OCI-LY3 (cell line): ENCODE data around the gene SGMS2.

Experiments
- H2AFZ ChIP-seq: fragments of 200-600, 300-600 bp; shearing (Covaris generic); 2 replicates; pipeline ENCODE4 v1.6.0; 2014; ENCODE audit warnings: antibody characterized with exemption, low read depth, low read length
- H3K27ac ChIP-seq: fragments of 200-600, 300-600 bp; sonication (generic); 2 replicates; pipeline ENCODE4 v1.5.1; 2014; ENCODE audit warnings: mild to moderate bottlenecking, low read length, moderate library complexity, mixed read lengths
- H3K27me3 ChIP-seq: fragments of 200-600, 300-600 bp; sonication (generic); 2 replicates; pipeline ENCODE4 v1.6.1; 2014; ENCODE audit warnings: low read depth, low read length, mixed read lengths
- H3K36me3 ChIP-seq: fragments of 200-600, 300-600 bp; sonication (generic); replicated peaks from 2 replicates; pipeline ENCODE3; 2014; ENCODE audit warnings: low read depth, low read length, mixed read lengths
- H3K4me1 ChIP-seq: fragments of 300-600, 200-600 bp; sonication (generic); 2 replicates; pipeline ENCODE4 v1.6.1; 2014; ENCODE audit warnings: low read length, mixed read lengths
- H3K4me2 ChIP-seq: fragments of 200-600, 300-600 bp; sonication (generic); 2 replicates; pipeline ENCODE4 v1.6.1; 2014; ENCODE audit warnings: low read length, mixed read lengths
- H3K4me3 ChIP-seq: fragments of 300-600, 200-600 bp; sonication (generic); 2 replicates; pipeline ENCODE4 v1.5.1; 2014; ENCODE audit warnings: antibody characterized with exemption, mild to moderate bottlenecking, low read length, moderate library complexity
- H3K79me2 ChIP-seq: fragments of 300-600, 200-600 bp; shearing (Covaris generic); 2 replicates; pipeline ENCODE4 v1.6.1; 2014; ENCODE audit warnings: mild to moderate bottlenecking, low read length, mixed read lengths
- H3K9ac ChIP-seq: fragments of 300-600, 200-600 bp; shearing (Covaris generic); 2 replicates; pipeline ENCODE4 v1.6.0; 2014; ENCODE audit warnings: mild to moderate bottlenecking, low read length, moderate library complexity
- H3K9me3 ChIP-seq: fragments of 200-600, 300-600 bp; shearing (Covaris generic); 2 replicates; pipeline ENCODE4 v1.6.1; 2014; ENCODE audit warnings: low read length, mixed read lengths; ENCODE audit not compliant: insufficient read depth
- H4K20me1 ChIP-seq: fragments of 200-600, 300-600 bp; sonication (generic); 2 replicates; pipeline ENCODE4 v1.6.1; 2016; ENCODE audit warnings: low read length, mixed read lengths; ENCODE audit not compliant: insufficient read depth
- EZH2phosphoT487 ChIP-seq: fragments of 200-600 bp; shearing (Covaris generic); IDR thresholded peaks from 2 replicates; pipeline ENCODE4 v1.6.1; 2018; ENCODE audit warnings: antibody characterized with exemption, mixed run types, low read depth
- TF ChIP-seq, protein P1 (sequence below): fragments of 200-600, 300-600 bp; sonication (generic); IDR thresholded peaks from 2 replicates; pipeline ENCODE4 v1.5.1; 2014; ENCODE audit warnings: antibody characterized with exemption, low read length, low read depth

SGMS2 gene

DNA sequence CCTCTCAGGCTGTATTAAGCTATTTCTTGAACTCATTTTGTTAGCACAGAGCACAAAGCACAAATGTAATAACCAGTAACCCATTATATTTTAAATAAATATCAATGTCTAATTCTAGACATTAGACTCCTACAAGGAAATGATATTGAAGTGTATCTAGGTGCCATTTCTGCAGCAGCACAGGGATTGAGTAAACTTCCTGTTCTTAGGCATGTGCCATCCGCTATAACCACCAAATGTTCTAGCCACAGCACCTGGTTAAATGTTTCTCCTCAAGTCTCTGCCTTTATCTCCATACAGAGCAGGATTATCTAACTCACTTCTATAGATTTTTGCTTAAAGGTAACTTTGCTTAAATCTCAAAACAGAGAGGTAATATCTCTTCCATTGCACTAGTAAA is 51.4 kb downstream of the SGMS2 start:
- no peaks in the 10 kb centered on the region for H3K79me2 ChIP-seq
- H3K4me1 ChIP-seq = peaks cover 8% of the 10 kb centered on the region
- no peaks in the 10 kb centered on the region for H3K36me3 ChIP-seq
- no peak overlapping the region for H3K27ac ChIP-seq
- H2AFZ ChIP-seq = no peak overlapping the region
- no peak overlapping the region for H3K4me3 ChIP-seq
- no peaks in the 10 kb centered on the region for H3K9me3 ChIP-seq
- H3K4me2 ChIP-seq = no peak overlapping the region
- no peaks in the 10 kb centered on the region for H4K20me1 ChIP-seq
- H3K27me3 ChIP-seq = no peaks in the 10 kb centered on the region
- no peak overlapping the region for H3K9ac ChIP-seq
- TF ChIP-seq EZH2phosphoT487 = no peak
- TF ChIP-seq, protein P1, sequence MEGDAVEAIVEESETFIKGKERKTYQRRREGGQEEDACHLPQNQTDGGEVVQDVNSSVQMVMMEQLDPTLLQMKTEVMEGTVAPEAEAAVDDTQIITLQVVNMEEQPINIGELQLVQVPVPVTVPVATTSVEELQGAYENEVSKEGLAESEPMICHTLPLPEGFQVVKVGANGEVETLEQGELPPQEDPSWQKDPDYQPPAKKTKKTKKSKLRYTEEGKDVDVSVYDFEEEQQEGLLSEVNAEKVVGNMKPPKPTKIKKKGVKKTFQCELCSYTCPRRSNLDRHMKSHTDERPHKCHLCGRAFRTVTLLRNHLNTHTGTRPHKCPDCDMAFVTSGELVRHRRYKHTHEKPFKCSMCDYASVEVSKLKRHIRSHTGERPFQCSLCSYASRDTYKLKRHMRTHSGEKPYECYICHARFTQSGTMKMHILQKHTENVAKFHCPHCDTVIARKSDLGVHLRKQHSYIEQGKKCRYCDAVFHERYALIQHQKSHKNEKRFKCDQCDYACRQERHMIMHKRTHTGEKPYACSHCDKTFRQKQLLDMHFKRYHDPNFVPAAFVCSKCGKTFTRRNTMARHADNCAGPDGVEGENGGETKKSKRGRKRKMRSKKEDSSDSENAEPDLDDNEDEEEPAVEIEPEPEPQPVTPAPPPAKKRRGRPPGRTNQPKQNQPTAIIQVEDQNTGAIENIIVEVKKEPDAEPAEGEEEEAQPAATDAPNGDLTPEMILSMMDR = no peak

DNA sequence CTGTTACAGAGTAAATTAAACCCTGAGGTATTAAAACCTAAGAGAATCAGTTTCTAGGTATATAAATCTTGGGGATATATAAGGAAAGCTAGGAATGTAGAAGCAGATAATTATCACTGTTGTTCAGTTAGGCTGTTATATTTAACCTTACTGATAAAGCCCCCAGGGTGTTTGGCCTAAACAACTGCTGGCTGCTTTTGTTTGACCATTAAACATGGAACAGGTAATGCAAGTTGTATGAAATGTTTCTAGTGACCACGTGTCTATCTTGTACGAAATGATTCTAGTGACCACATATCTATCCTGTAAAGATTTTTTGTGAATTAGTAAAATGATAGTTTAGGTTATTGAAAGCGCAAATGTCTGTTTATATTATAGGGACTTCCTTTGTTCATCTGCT is 52.6 kb downstream of the SGMS2 start:
- TF ChIP-seq EZH2phosphoT487 = no peak
- TF ChIP-seq, protein P1 = no peak
- Histone ChIP-seq H3K36me3 (no peaks in the 10 kb centered on the region), H4K20me1 (no peaks in the 10 kb centered on the region), H3K27ac (no peak overlapping the region), H3K4me2 (no peak overlapping the region), H3K79me2 (no peaks in the 10 kb centered on the region), H2AFZ (no peak overlapping the region), H3K4me1 (peaks cover 8% of the 10 kb centered on the region), H3K9ac (no peak overlapping the region), H3K9me3 (no peaks in the 10 kb centered on the region), H3K4me3 (no peak overlapping the region), H3K27me3 (no peaks in the 10 kb centered on the region)

DNA sequence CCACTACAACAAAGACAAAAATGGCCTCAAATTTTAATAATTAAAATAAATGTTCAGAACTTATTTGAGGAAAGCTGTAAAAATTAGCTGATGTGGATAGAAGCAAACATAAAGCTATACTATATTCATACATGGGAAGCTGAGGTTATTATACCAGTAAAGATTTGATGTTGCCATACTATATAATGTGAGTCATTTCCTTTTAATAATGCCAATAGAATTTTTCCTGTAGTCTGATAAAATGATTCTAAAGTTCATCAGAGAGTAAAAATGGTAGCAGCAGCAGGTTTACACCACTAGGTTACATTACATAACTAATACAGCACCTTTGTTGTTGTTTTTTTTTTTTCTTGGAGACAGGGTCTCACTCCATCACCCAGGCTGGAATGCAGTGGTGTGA is 61.1 kb downstream of the SGMS2 start:
- H4K20me1 ChIP-seq = no peaks in the 10 kb centered on the region
- H3K36me3 ChIP-seq = no peaks in the 10 kb centered on the region
- no peak for TF ChIP-seq EZH2phosphoT487
- TF ChIP-seq, protein P1 = no peak
- H3K4me2 ChIP-seq = no peak overlapping the region
- H3K27ac ChIP-seq = no peak overlapping the region
- H3K9ac ChIP-seq = no peak overlapping the region
- no peak overlapping the region for H3K4me3 ChIP-seq
- no peaks in the 10 kb centered on the region for H3K79me2 ChIP-seq
- no peaks in the 10 kb centered on the region for H3K27me3 ChIP-seq
- H2AFZ ChIP-seq = no peak overlapping the region
- H3K9me3 ChIP-seq = peaks cover 18% of the 10 kb centered on the region; the same call in 1 of the 2 replicates
- H3K4me1 ChIP-seq = no peaks in the 10 kb centered on the region

DNA sequence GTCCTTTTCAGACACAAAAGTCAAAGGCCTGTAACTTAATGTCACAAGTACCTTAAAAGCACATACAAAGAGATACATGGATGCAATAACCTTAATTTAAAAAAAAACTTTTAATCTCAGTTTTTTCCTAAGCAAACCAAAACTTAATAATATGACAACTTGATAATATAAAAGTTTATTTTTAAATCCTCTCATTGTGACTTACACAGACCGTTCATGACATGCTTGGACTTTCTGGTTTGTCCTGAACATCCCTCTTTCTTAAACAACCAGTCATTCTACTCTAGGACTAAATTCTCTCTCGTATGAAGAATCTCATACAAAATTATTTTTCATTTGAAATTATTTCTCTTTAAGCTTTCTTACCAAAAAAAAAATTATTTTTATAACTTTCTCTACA is 63.5 kb downstream of the SGMS2 start:
- Histone ChIP-seq H3K9me3 (peaks cover 23% of the 10 kb centered on the region; the same call in 1 of the 2 replicates), H2AFZ (no peak overlapping the region), H3K9ac (no peak overlapping the region), H3K27ac (no peak overlapping the region), H3K4me3 (no peak overlapping the region), H4K20me1 (no peaks in the 10 kb centered on the region), H3K4me2 (no peak overlapping the region), H3K27me3 (no peaks in the 10 kb centered on the region), H3K36me3 (no peaks in the 10 kb centered on the region), H3K4me1 (no peaks in the 10 kb centered on the region), H3K79me2 (no peaks in the 10 kb centered on the region)
- TF ChIP-seq, protein P1 = no peak
- no peak for TF ChIP-seq EZH2phosphoT487
